NCI-H510A treated with DMSO at 0.1 percent for 48 hours (cell line): ENCODE results near the gene FLT3.

ENCODE experiments used
- DNase-seq: peaks from one replicate; lab custom pipeline; 2025; lab: John Stamatoyannopoulos, UW

Gene FLT3

GRCh38 chr13:27960362-27961226, 139.8 kb downstream of the FLT3 start:
- peak; percentile 50 for DNase-seq

GRCh38 chr13:27959976-27960361, 140.4 kb downstream of the FLT3 start:
- no peak for DNase-seq

GRCh38 chr13:27956576-27957300, 143.6 kb downstream of the FLT3 start:
- no peak for DNase-seq

- DNase-seq, result no peak
These were observed 145.3 kb downstream of the FLT3 start for GRCh38 chr13:27955014-27955591.

GRCh38 chr13:27954406-27954851, 145.9 kb downstream of the FLT3 start:
- peak; percentile 21 for DNase-seq

- peak; percentile 42 for DNase-seq
These were observed 146.5 kb downstream of the FLT3 start for GRCh38 chr13:27953676-27954405.
